GM21423 (cell line): ENCODE measurements around the gene SLC9C2.
"Not testable (repeated sequence)": the region's sequence is repeated elsewhere in the genome, so short reads cannot be mapped to it uniquely, and the experiment has no call there.

Experiments used
- ATAC-seq: cut with Tn5 transposase; IDR thresholded peaks from one replicate; pipeline ENCODE4 v1.9.1; 2021; ENCODE audit warnings: mild to moderate bottlenecking, moderate library complexity; ENCODE audit not compliant: unreplicated experiment

Gene SLC9C2

GRCh38 chr1:173489929-173490328, 112.9 kb downstream of the SLC9C2 start:
- no peak for ATAC-seq

DNA sequence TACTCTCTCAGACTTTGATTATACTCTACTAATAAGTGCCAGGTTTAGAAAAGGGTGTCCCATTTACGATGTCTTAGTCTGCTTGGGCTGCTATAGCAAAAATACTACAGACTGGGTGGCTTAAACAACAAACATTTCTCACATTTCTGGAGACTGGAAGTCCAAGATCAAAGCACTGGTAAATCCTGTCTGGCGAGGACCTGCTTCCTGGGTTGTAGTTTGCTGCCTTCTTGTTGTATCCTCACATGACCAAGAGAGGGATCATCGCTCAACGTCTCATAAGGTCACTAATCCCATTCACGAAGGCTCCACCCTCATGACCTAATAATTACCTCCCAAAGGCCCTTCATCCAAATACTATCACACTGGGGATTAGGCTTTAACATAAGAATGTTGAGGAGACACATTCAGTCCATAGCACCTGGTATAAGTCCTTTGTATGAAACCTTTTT, 113.7 kb downstream of the SLC9C2 start:
- ATAC-seq = no peak

GRCh38 chr1:173488001-173488400, 114.9 kb downstream of the SLC9C2 start:
- ATAC-seq = no peak

DNA sequence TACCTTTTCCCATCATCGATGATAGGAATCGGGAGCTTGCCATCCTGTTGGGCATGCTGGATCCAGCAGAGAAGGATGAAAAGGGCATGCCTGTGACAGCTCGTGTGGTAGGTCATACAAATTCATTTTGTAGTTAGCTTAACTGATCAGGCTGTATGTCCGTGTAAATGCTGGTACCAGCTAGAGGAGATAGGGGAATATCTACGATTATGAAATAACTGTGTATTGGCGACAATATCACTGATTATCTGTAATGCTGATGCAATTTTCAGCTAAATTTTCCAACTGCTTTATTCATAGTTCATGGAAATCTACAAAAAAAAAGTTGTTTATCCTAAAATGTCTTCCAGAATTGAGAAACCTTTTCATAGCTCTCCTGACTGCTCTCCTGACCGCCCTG, 117.5 kb downstream of the SLC9C2 start:
- ATAC-seq = no peak

- no peak for ATAC-seq
Measured at GRCh38 chr1:173484276-173484675, 118.6 kb downstream of the SLC9C2 start.

DNA sequence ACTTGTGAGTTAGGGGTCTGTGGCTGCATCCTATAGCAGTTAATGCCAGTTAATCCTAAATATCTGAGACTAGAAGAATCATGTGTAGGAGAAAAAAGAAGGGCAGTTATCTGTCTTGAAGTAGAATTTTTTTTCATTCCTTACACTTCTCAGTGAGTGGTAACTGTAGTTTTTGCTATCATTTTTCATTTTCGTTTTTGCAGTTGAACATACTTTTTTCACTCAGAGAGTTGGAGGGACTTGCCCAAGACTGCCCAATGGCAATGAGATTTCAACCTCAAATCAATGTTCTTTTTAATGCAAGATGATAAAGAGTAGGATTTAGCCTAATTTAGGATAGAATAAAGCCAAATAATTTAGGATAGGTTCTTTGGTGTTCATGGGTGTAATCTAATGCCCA, 120.2 kb downstream of the SLC9C2 start:
- ATAC-seq = no peak

DNA sequence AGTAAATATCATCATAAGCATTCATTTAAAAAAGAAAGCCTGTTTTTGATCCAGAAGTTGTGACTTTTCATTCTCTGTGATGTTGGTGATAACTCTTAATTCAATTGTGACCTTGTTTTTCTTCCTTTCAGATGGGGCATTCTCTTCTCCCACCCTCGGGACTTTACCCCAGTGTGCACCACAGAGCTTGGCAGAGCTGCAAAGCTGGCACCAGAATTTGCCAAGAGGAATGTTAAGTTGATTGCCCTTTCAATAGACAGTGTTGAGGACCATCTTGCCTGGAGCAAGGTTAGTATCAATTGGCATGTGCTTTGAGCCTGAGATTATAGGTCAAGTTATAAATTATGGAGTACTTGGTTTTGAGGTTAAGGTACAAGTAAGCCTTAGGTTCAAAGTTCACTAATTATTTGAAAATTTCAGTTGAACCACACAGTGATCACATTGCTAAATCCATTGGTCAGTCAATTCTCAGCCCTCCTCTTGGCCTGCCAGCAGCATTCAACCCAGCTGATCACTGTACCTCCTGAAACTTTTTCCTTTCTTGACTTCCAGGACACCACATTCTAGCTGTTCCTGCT, 121.6 kb downstream of the SLC9C2 start:
- ATAC-seq = no peak

- no peak for ATAC-seq
Measured at GRCh38 chr1:173479649-173480048, 123.2 kb downstream of the SLC9C2 start.

DNA sequence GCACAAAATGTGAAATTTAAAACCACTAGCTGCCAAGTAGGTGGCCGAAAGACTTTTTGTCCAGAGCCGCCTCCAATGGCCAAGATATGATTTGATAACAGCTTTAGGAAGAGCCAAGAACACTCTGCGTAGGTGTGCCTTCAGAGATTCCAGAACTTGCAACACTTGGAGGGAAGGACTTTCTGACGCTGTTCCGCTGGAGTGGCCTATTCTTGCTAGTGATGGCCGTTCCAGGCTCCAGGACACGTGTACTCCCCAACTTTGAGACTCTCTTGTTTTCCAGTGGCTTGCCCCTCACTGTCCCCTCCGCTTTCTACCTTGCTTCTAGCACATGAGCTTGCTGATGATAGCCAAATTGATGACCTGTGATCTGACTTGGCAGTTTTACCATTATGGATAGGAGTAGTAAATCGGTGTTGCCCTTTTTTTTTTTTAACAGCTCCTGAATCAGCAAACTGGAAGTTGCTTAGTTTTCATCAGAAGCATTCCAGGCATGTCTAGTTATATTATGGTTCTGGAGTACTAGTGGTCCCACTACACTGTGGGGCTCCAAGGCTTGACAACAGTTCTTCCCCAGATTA, 124.7 kb downstream of the SLC9C2 start:
- ATAC-seq = no peak

- peak; percentile 50 for ATAC-seq
Measured at GRCh38 chr1:173477286-173478093, 125.4 kb downstream of the SLC9C2 start, which contains the start of gene PRDX6. PRDX6 (plus strand) TSS chr1:173477335; CDS start chr1:173477398, 63 bp downstream.

DNA sequence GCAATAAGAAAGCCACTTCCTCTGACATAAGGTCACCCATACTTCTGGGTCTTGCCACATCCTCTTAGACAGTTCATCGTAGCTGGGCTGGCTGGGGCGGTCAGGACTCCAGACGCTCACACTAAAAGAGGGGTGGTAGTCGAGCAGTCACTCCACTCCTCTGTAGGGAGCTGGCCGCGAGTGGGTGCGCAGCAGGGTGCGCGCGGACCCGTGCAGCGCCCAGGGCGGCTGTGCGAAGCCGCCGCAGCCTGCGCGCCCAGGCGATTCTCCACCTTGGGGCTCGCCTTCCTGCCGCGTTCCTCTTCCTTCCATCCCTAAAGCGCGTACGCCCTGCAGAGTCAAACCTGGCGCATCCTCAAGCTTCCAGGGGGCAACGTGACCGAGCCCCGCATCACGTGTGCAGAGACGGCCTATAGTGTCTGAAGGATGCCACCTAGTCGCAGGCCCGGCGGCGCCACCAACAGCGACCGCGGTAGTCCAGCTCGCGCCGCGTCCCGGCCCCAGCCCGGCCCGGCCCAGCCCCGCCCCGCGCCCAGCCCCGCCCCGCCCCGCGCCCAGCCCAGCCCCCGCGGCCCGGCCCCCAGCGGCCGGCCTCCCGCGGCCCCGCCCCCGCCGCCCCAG, 126.1 kb downstream of the SLC9C2 start:
- ATAC-seq = peak; percentile 96

DNA sequence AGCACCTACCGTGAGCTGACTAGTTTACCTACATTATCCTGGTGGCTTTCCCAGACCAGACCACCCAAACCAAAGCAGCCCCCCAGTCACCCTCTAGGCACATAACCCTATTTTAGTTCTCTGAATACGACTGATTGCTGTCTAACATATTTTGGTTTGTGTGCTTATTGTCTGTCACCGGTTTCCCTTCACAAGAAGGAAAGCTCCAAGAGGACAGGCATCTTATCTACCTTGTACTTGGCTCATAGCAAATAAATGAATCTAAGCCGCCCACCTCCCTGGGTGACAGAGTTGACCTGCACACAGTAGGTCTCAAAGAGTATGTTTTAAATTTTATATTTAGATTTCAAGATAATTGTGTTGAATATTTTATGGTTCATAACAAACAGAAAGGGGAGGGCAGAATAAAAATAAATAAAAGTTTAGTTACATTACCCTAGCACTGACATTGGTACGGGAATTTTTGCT, 126.6 kb downstream of the SLC9C2 start:
- ATAC-seq = no peak

DNA sequence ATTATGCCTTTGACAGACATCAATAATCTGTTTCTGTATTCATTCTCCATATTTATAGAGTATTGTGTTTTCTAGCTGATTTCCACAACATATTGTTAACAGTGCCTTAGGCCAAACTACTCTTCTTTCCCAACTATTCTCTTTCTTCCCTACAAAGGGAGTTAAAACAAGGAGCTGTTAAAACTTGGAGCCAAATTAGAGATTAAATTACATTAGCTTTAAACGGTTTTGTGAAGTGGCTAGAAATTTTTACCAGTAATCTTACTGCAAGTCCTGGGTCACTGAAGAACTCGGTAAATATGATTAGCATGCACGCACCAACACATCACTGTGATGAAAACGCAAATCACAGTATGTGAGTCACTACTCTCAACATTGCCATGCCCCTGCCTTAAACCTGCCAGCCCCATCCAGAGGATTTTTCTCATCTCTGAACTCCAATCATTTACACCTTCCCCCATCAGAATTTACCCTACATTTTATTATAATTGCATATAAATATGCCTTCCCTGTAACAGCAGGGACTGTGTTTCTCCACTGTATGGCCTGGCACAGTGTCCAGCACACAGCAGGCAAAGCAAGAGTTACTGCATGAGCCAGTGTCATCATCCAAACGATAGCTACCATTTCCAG, 127.2 kb downstream of the SLC9C2 start:
- ATAC-seq = no peak

DNA sequence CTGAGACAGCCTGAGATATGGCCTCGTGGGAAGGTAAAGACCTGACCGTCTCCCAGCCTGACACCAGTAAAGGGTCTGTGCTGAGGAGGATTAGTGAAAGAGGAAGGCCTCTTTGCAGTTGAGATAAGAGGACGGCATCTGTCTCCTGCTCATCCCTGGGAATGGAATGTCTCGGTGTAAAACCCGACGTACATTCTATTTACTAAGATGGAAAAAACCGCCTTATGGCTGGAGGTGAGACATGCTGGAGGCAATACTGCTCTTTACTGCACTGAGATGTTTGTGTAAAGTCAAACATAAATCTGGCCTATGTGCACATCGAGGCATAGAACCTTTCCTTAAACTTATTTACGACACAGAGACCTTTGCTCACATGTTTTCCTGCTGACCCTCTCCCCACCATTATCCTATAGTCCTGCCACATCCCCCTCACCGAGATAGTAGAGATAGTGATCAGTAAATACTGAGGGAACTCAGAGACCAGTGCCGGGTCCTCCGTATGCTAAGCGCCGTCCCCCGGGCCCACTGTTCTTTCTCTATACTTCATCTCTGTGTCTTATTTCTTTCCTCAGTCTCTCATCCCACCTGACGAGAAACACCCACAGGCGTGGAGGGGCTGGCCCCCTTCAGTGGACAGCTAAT, 128.0 kb downstream of the SLC9C2 start:
- not testable (repeated sequence) for ATAC-seq

DNA sequence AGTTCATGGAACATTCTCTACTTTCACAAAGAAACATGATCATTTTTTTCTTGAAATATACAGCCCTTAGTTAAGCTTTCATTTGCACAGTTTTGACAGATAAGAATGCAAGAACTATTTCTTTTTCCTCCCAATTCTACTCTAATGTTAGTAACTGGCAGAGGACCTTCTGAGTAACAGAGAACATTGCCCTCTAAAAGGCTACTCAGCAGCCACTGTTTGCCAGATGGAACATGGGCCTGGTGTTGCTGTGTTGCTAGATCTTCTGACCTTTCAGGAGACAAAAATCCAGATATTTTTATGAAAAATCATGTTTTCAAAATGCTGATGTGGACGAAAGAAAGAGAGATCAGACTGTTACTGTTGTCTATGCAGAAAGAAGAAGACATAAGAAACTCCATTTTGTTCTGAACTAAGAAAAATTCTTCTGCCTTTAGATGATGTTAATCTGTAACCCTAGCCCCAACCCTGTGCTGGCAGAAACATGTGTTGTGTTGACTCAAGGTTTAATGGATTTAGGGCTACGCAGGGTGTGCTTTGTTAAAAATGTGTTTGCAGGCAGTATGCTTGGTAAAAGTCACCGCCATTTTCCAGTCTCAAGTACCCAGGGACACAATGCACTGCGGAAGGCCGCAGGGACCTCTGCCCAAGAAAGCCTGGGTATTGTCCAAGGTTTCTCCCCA, 128.6 kb downstream of the SLC9C2 start:
- ATAC-seq = no peak

GRCh38 chr1:173473599-173474011, 129.3 kb downstream of the SLC9C2 start:
- no peak for ATAC-seq

DNA sequence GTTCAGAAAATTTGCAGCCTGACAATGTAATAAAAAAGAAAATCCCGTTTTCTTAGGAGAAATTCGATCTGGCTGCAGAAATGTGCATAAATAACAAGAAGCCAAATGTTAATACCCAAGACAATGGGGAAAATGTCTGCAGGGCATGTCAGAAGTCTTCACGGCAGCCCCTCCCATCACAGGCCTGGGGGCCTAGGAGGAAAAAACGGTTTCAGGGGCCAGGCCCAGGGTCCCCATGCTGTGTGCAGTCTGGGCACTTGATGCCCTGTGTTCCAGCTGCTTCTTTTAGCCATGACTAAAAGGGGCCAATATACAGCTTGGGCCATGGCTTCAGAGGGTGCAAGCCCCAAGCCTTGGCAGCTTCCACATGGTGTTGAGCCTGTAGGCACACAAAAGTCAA, 132.3 kb downstream of the SLC9C2 start:
- no peak for ATAC-seq

GRCh38 chr1:173469656-173470055, 133.2 kb downstream of the SLC9C2 start:
- no peak for ATAC-seq

DNA sequence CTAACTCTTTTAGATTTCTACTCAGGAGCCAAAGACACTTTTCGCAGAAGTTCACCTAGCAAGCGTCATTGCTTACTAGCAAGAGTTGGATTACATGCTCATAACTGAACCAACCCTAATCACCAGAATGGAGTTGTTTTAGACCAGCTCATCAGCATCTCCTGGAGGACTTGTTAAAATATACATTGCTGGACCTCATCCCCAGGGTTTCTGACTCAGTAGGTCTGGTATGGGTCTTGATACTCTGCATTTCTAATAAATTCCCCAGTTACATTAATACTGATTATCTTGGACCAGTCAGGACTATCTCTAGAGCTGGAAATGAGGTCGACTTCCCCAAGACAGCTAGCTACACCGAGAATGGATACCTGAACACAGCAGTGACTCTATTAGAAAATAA, 135.4 kb downstream of the SLC9C2 start:
- ATAC-seq = no peak

- not testable (repeated sequence) for ATAC-seq
Measured at GRCh38 chr1:173464185-173464584, 138.7 kb downstream of the SLC9C2 start.
